Measurements from ENCODE around the gene MC1R. TPM values are rescaled to one million over a fixed set of nuclear protein-coding genes. Genes with fewer than 3 reads are reported as not detected.

The MC1R gene
- total RNA-seq, 2 experiments from 2014 or later = 2.0 to 2.5 TPM

GRCh38 chr16:89938175-89938885, 19.7 kb downstream of the MC1R start:
- POLR2A ChIA-PET = no interaction called here
- Mint-ChIP-seq H3K27me3 (peaks cover 3% of the 10 kb centered on the region), H3K4me3 (no peak overlapping the region), H3K9me3 (no peaks in the 10 kb centered on the region), H3K4me1 (ENCODE audit: low read depth) (no peaks in the 10 kb centered on the region), H3K27ac (no peak overlapping the region), H3K36me3 (ENCODE audit: low read depth) (no peaks in the 10 kb centered on the region)
- DNase-seq = no peak
- CTCF ChIA-PET = interaction anchor here (1.1 to 1.2 kb wide), 2 partner anchors 12 to 28 kb away, joined by 3 to 4 read pairs; no protein-coding TSS in a partner anchor
- no peak for TF ChIP-seq CTCF (IDR thresholded peaks at IDR 0.05)
- no peak for ATAC-seq
- intact Hi-C loops (cut with micrococcal nuclease) = no loop called here

- Mint-ChIP-seq H3K9me3 (no peaks in the 10 kb centered on the region), H3K4me1 (ENCODE audit: low read depth) (peaks cover 9% of the 10 kb centered on the region), H3K27ac (no peak overlapping the region), H3K36me3 (ENCODE audit: low read depth) (no peaks in the 10 kb centered on the region), H3K27me3 (peaks cover 21% of the 10 kb centered on the region), H3K4me3 (no peak overlapping the region)
- intact Hi-C loops (cut with micrococcal nuclease) = no loop called here
- ATAC-seq (no peak), DNase-seq (no peak)
- CTCF ChIA-PET = no interaction called here
- no peak for TF ChIP-seq CTCF (IDR thresholded peaks at IDR 0.05)
- POLR2A ChIA-PET = no interaction called here
Measured at GRCh38 chr16:89944773-89945172, 26.1 kb downstream of the MC1R start.

GRCh38 chr16:89945654-89946053, 27.0 kb downstream of the MC1R start:
- ATAC-seq (no peak), DNase-seq (no peak)
- TF ChIP-seq CTCF (IDR thresholded peaks at IDR 0.05) = no peak
- Mint-ChIP-seq H3K27ac (no peak overlapping the region), H3K9me3 (no peaks in the 10 kb centered on the region), H3K27me3 (peaks cover 21% of the 10 kb centered on the region), H3K4me3 (no peak overlapping the region), H3K36me3 (ENCODE audit: low read depth) (no peaks in the 10 kb centered on the region), H3K4me1 (ENCODE audit: low read depth) (peaks cover 12% of the 10 kb centered on the region)
- POLR2A ChIA-PET = no interaction called here
- CTCF ChIA-PET = no interaction called here
- intact Hi-C loops (cut with micrococcal nuclease) = no loop called here

GRCh38 chr16:89946515-89946914, 27.9 kb downstream of the MC1R start:
- no peak for DNase-seq
- intact Hi-C loops (cut with micrococcal nuclease) = no loop called here
- POLR2A ChIA-PET = no interaction called here
- Mint-ChIP-seq H3K27me3 (peaks cover 20% of the 10 kb centered on the region), H3K4me1 (ENCODE audit: low read depth) (peaks cover 12% of the 10 kb centered on the region), H3K36me3 (ENCODE audit: low read depth) (no peaks in the 10 kb centered on the region), H3K4me3 (no peak overlapping the region), H3K9me3 (no peaks in the 10 kb centered on the region), H3K27ac (no peak overlapping the region)
- TF ChIP-seq CTCF (IDR thresholded peaks at IDR 0.05) = no peak
- CTCF ChIA-PET = interaction anchor here (1.0 kb wide), 1 partner anchor 131 kb away, joined by 3 read pairs; no protein-coding TSS in a partner anchor
- no peak for ATAC-seq

GRCh38 chr16:89949121-89949742, 30.6 kb downstream of the MC1R start:
- DNase-seq (peak; percentile 9), ATAC-seq (no peak)
- POLR2A ChIA-PET = interaction anchor here (0.6 to 1.8 kb wide), 4 partner anchors 21 to 96 kb away, joined by 3 to 9 read pairs (median 4); no protein-coding TSS in a partner anchor
- TF ChIP-seq CTCF (IDR thresholded peaks at IDR 0.05) = no peak
- intact Hi-C loops (cut with micrococcal nuclease) = no loop called here
- H3K4me1 Mint-ChIP-seq (ENCODE audit: low read depth) = peaks cover 12% of the 10 kb centered on the region
- H3K9me3 Mint-ChIP-seq = no peaks in the 10 kb centered on the region
- H3K36me3 Mint-ChIP-seq (ENCODE audit: low read depth) = no peaks in the 10 kb centered on the region
- CTCF ChIA-PET = interaction anchor here (1.3 kb wide), 1 partner anchor 9 kb away, joined by 3 read pairs; no protein-coding TSS in a partner anchor
- H3K27me3 Mint-ChIP-seq = peaks cover 18% of the 10 kb centered on the region
- H3K27ac Mint-ChIP-seq = no peak overlapping the region
- H3K4me3 Mint-ChIP-seq = peak overlapping the region; percentile 75

All from activated CD8-positive, alpha-beta T cell treated with anti-CD3 and anti-CD28 coated beads for 36 hours (primary cell).